GM12892 (cell line): ENCODE results near the gene NEU1.
"Not testable (repeated sequence)": the region's sequence is repeated elsewhere in the genome, so short reads cannot be mapped to it uniquely, and the experiment has no call there.

ENCODE experiments used
- POLR2A ChIP-seq: IDR thresholded peaks from 2 replicates; pipeline ENCODE4 v1.6.1; 2011; ENCODE audit warnings: low read depth, low read length, control low read depth
- POLR2AphosphoS5 ChIP-seq: IDR thresholded peaks from 2 replicates; pipeline ENCODE4 v1.6.1; 2011; ENCODE audit warnings: low read depth, low read length, control low read depth

DNA sequence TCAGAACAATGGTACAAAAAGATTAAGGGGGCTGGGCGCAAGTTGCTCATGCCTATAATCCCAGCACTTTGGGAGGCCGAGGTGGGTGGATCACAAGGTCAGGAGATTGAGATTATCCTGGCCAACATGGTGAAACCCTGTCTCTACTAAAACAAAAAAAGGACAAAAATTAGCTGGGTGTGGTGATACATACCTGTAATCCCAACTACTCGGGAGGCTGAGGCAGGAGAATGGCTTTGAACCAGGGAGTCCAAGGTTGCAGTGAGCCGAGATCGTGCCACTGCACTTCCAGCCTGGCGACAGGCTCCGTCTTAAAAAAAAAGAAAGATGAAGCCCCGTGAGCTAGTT lies 22.9 kb downstream of the NEU1 start:
- TF ChIP-seq POLR2A, POLR2AphosphoS5: not testable (repeated sequence)
